ENCODE data around the gene TIAM1.
A peak's percentile ranks its signal among the peaks of the same experiment; 100 is the strongest.

TIAM1 gene

GRCh38 chr21:31331231-31331630, 12.8 kb downstream of the TIAM1 start:
- DNase-seq = no peak

GRCh38 chr21:31330144-31330483, 13.9 kb downstream of the TIAM1 start:
- DNase-seq = no peak

GRCh38 chr21:31329456-31330143, 14.5 kb downstream of the TIAM1 start:
- no peak for DNase-seq

- DNase-seq = no peak
These were observed 17.4 kb downstream of the TIAM1 start for GRCh38 chr21:31326522-31327242.

- DNase-seq = no peak
These were observed 25.1 kb downstream of the TIAM1 start for GRCh38 chr21:31318971-31319370.

GRCh38 chr21:31317688-31318087, 26.4 kb downstream of the TIAM1 start:
- no peak for DNase-seq

GRCh38 chr21:31316488-31317169, 27.4 kb downstream of the TIAM1 start:
- no peak for DNase-seq

- no peak for DNase-seq
These were observed 28.0 kb downstream of the TIAM1 start for GRCh38 chr21:31316072-31316471.

GRCh38 chr21:31310750-31311149, 33.3 kb downstream of the TIAM1 start:
- peak; percentile 16 for DNase-seq

GRCh38 chr21:31308584-31308983, 35.5 kb downstream of the TIAM1 start:
- no peak for DNase-seq

- DNase-seq = no peak
These were observed 38.2 kb downstream of the TIAM1 start for GRCh38 chr21:31305888-31306287.

- no peak for DNase-seq
These were observed 44.5 kb downstream of the TIAM1 start for GRCh38 chr21:31299291-31300147.

- DNase-seq = no peak
These were observed 45.3 kb downstream of the TIAM1 start for GRCh38 chr21:31298618-31299269.

- no peak for DNase-seq
These were observed 46.3 kb downstream of the TIAM1 start for GRCh38 chr21:31297806-31298205.

- no peak for DNase-seq
These were observed 48.4 kb downstream of the TIAM1 start for GRCh38 chr21:31295676-31296075.

- DNase-seq = no peak
These were observed 49.4 kb downstream of the TIAM1 start for GRCh38 chr21:31294691-31295090.

GRCh38 chr21:31293986-31294385, 50.1 kb downstream of the TIAM1 start:
- no peak for DNase-seq

GRCh38 chr21:31290765-31291164, 53.3 kb downstream of the TIAM1 start:
- no peak for DNase-seq

GRCh38 chr21:31289702-31290101, 54.4 kb downstream of the TIAM1 start:
- no peak for DNase-seq

GRCh38 chr21:31288191-31288590, 55.9 kb downstream of the TIAM1 start:
- DNase-seq = no peak

GRCh38 chr21:31287201-31287600, 56.9 kb downstream of the TIAM1 start:
- DNase-seq = no peak

GRCh38 chr21:31286621-31287020, 57.4 kb downstream of the TIAM1 start:
- no peak for DNase-seq

Data from NCI-H146 (cell line).